Esophagus squamous epithelium (tissue), 4 donors: ENCODE data around the gene PLBD2.

ENCODE experiments used
- CTCF ChIP-seq, 6 experiments: fragments of 450-650 bp in 4 of 6; fragments of 200-600 bp in 2 of 6; sonication (generic) in 2 of 6; IDR thresholded peaks; one replicate each; pipeline ENCODE4 v1.5.1; 2016 to 2019; ENCODE audit warnings: antibody characterized with exemption in 6 of 6, mild to moderate bottlenecking in 4 of 6, moderate library complexity in 4 of 6
- POLR2A ChIP-seq, 4 donors: fragments of 450-650 bp; IDR thresholded peaks; one replicate each; pipeline ENCODE4 v1.6.1; 2017; ENCODE audit warnings: antibody characterized with exemption in 4 of 4, mild to moderate bottlenecking in 4 of 4, moderate library complexity in 3 of 4

- TF ChIP-seq CTCF (IDR thresholded peaks at IDR 0.05) (no peak), POLR2A (IDR thresholded peaks at IDR 0.05) (no peak)
Measured at GRCh38 chr12:113391650-113392337, 33.4 kb downstream of the PLBD2 start.
